ENCODE data around the gene PRPH2. TPM values are rescaled to one million over a fixed set of nuclear protein-coding genes. Genes with fewer than 3 reads are reported as not detected.
A peak's percentile ranks its signal among the peaks of the same experiment; 100 is the strongest.

The PRPH2 gene
- total and polyA plus RNA-seq, 2 of the 13 experiments (the other 11 are each of a cell fraction or from before 2014, with no cell fraction given): 0.03 to 0.04 TPM

- TF ChIP-seq ZNF781 (CRISPR knock-in tag; IDR thresholded peaks at IDR 0.05; ENCODE audit: borderline replicate concordance, not compliant biosample characterization): peak; percentile 45
- TF ChIP-seq SRSF4 (IDR thresholded peaks at IDR 0.05; ENCODE audit: low read depth, low read length, poor library complexity, severe bottlenecking): no peak
- TF ChIP-seq RNF219 (CRISPR knock-in tag; IDR thresholded peaks at IDR 0.05): no peak; the same call in 1 of the 2 replicates
- no peak for TF ChIP-seq ZNF597 (CRISPR knock-in tag; IDR thresholded peaks at IDR 0.05)
- TF ChIP-seq ZNF800 (CRISPR knock-in tag; IDR thresholded peaks at IDR 0.05): no peak
- TF ChIP-seq ZNF777 (CRISPR knock-in tag; IDR thresholded peaks at IDR 0.05): no peak; the same call in 1 of the 2 replicates
- peak; percentile 62; the same call in 1 of the 2 replicates for TF ChIP-seq ZNF639 (CRISPR knock-in tag; conservative IDR thresholded peaks at IDR 0.05)
- TF ChIP-seq GLMP (CRISPR knock-in tag; IDR thresholded peaks at IDR 0.05; ENCODE audit: borderline replicate concordance): no peak
- peak; percentile 78 to 86 for TF ChIP-seq HMGXB4 (CRISPR knock-in tag; IDR thresholded peaks at IDR 0.05; ENCODE audit: borderline replicate concordance in 1 of 2, low read depth in 1 of 2)
- TF ChIP-seq ZNF484 (CRISPR knock-in tag; IDR thresholded peaks at IDR 0.05; ENCODE audit: borderline replicate concordance, low read depth): no peak
- TF ChIP-seq ZKSCAN8 (CRISPR knock-in tag; IDR thresholded peaks at IDR 0.05; ENCODE audit: borderline replicate concordance): no peak; the same call in 1 of the 2 replicates
- peak; percentile 75 for TF ChIP-seq KDM4B (CRISPR knock-in tag; IDR thresholded peaks at IDR 0.05)
- TF ChIP-seq DRAP1 (CRISPR knock-in tag; IDR thresholded peaks at IDR 0.05): peak; percentile 92
Observed at GRCh38 chr6:42746463-42747391, 24.3 kb upstream of the PRPH2 start (continued).
